Activated CD4-positive, alpha-beta T cell treated with anti-CD3 and anti-CD28 coated beads, Interleukin-2, Interleukin-4, amounts not matched to agents 100 ng/mL and 50 ng/mL, durations not matched to agents 16 hours and 8 hours (primary cell): Measurements from ENCODE around the gene CSGALNACT2.
"Not testable (repeated sequence)": the region's sequence is repeated elsewhere in the genome, so short reads cannot be mapped to it uniquely, and the experiment has no call there.

Source experiments
- DNase-seq: peaks from one replicate; pipeline ENCODE4 v3.0.0-alpha.2; 2020; ENCODE audit warnings: low spot score

CSGALNACT2 gene

DNA sequence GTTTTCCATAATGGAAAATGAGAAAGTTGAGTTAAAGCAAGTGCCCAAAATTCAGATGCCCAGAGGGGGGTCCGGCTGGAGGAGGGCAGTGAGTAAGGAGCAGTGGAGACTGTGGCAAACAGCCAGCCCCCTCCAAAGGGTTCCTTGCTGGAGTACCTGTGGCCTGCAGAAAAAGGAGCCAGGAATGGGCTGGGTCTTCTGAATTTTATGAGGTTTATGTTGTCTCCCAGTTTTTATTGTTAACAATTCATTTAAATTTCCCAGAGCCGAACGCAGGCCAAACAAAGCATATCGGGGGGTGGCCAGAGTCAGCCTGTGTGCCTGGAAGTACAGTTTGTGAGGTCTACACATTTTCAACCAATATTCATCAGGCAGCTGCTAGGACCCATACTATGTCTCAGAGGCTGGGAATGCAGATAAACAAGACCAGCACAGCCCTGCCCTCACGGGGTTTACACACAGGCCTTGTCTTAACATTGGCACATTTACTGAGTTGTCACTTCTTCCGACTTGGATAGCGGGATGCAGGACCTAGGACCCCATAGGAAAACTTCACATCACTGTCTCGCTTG is 12.9 kb upstream of the CSGALNACT2 start:
- DNase-seq: no peak

DNA sequence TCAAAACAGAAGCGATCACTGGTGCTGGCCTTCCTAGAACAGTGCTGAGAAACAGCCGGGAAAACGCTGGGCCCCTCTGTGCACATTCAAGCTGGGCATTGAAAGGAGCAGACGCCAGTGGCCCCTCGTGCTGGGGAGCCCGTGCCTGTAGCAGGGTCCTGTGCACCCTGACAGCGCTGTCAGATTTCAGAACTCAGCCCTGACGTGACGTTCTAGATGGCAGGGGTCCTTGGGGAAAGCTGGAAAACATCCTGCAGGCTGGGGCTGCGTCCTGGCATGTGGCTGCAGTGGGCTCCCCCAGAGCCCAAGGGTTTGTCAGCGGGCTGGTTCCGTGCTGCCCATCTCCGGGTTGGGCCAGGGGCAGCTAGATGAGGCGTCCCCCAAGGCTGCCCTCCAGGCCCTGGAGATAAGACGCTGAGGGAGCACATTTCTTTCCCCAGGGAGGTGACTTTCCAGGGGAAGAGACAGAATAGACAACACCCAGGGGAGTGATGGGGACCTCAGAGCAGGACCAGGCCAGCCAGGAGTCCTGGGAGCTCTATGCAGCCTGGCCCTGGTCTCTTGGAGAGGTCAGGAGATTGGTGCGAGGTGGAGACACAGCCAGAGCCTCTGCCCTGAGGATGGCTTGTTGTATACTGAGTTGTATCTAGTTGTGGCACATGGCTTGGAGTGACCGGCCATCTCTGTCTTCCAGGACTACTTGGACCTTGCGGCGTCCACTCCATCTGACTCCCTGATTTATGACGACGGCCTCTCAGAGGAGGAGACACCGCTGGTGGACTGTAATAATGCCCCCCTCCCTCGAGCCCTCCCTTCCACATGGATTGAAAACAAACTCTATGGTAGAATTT is 12.1 kb upstream of the CSGALNACT2 start:
- DNase-seq: no peak

DNA sequence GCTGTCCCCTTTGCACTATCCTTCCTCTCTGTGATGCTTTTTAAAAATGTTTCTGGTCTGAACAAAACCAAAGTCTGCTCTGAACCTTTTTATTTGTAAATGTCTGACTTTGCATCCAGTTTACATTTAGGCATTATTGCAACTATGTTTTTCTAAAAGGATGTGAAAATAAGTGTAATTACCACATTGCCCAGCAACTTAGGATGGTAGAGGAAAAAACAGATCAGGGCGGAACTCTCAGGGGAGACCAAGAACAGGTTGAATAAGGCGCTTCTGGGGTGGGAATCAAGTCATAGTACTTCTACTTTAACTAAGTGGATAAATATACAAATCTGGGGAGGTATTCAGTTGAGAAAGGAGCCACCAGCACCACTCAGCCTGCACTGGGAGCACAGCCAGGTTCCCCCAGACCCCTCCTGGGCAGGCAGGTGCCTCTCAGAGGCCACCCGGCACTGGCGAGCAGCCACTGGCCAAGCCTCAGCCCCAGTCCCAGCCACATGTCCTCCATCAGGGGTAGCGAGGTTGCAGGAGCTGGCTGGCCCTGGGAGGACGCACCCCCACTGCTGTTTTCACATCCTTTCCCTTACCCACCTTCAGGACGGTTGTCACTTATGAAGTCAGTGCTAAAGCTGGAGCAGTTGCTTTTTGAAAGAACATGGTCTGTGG is 11.4 kb upstream of the CSGALNACT2 start:
- DNase-seq: no peak

DNA sequence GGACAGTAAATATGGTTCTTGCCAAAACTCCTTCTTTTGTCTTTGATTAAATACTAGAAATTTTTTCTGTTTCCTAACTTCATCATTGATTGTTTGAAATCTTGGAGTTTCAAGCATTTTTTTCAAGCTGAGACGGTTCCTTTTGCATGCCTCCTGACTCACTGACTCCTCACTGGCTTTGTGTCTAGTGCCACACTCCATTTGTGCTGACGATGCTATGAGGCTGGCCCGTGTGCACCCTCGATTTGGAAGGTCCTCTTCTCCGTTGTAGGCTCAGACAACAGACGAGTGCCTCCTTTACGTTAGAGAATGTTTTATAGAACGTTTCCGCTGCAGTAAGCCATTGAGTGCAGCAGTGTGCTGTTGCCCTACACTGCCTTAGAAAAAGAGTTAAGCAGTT is 10.8 kb upstream of the CSGALNACT2 start:
- DNase-seq: no peak

DNA sequence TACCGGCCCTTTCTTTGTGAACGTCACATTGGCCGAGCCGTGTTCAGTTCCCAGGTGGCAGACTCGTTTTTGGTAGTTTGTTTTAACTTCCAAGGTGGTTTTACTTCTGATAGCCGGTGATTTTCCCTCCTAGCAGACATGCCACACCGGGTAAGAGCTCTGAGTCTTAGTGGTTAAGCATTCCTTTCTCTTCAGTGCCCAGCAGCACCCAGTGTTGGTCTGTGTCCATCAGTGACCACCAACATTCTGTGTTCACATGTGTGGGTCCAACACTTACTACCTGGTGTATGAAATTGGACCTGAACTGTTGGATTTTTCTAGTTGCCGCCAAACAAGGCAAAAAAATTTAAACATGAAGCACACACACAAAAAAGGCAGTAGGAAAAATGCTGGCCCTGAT is 9.9 kb upstream of the CSGALNACT2 start:
- no peak for DNase-seq

DNA sequence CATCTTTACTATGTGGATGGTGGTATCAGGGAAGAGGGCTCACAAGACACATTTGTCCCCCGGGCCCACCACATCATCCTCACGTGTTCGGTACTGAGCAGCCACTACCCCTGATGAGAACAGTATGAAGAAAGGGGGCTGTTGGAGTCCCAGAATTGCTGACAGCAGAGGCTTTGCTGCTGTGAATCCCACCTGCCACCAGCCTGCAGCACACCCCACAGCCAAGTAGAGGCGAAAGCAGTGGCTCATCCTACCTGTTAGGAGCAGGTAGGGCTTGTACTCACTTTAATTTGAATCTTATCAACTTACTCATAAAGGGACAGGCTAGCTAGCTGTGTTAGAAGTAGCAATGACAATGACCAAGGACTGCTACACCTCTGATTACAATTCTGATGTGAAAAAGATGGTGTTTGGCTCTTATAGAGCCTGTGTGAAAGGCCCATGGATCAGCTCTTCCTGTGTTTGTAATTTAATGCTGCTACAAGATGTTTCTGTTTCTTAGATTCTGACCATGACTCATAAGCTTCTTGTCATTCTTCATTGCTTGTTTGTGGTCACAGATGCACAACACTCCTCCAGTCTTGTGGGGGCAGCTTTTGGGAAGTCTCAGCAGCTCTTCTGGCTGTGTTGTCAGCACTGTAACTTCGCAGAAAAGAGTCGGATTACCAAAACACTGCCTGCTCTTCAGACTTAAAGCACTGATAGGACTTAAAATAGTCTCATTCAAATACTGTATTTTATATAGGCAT is 9.1 kb upstream of the CSGALNACT2 start:
- DNase-seq: peak; percentile 81

DNA sequence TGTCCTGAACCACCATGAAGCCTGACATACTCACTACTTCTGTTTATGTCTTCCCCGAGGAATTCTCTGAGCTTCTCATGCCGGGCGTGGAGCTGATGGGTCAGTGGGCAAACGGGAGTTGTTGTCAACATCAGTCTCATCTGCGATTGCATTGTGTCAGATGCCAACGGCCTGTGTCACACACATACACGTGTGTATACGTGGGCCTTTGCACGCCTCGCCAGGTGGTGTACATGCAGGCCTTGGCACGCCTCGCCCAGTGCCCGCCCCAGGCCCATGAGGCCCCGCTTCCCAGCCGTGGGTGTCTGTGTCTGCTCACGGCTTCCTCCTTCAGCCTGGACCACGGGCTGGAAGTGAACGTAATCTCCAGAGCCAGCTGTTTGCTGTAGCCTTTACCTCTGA is 7.5 kb upstream of the CSGALNACT2 start:
- DNase-seq: no peak

DNA sequence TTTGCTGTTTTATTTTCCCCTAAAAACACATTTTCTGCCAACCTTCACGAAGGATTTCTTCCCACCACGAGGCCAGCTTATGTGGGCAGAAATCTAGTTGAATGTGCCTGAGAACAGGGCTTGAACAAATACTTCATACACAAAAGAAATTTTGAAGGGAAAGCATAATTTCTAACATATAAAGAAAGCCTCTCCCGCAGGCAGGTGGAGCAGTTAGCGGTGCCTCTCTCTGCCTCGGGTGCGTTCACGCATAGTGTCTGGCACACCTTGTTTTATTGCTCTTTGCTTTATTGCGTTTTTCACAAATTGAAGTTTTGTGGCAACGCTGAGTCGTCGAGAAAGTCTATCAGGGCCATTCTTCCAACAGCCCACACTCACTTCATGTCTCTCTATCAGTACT is 7.0 kb upstream of the CSGALNACT2 start:
- no peak for DNase-seq

DNA sequence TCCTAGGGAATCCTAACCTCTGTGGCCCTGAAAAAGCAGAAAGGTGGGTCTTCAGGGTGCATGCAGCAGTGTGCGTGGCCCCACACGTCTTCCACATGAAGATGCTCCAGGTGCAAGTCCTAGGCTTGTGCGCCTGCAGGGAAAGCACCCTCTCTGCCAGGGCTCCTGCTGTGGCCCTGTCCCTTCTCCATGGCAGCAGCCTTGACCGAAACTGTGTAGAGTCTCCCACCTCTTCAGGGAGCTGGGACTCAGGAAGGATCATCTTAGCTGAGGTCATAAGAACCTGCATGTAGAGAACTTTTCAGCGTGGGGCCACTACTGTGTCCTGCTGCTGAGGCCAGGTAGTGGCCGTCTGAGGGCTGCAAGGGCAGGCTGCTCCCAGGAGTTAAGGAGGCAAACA is 6.3 kb upstream of the CSGALNACT2 start:
- no peak for DNase-seq

DNA sequence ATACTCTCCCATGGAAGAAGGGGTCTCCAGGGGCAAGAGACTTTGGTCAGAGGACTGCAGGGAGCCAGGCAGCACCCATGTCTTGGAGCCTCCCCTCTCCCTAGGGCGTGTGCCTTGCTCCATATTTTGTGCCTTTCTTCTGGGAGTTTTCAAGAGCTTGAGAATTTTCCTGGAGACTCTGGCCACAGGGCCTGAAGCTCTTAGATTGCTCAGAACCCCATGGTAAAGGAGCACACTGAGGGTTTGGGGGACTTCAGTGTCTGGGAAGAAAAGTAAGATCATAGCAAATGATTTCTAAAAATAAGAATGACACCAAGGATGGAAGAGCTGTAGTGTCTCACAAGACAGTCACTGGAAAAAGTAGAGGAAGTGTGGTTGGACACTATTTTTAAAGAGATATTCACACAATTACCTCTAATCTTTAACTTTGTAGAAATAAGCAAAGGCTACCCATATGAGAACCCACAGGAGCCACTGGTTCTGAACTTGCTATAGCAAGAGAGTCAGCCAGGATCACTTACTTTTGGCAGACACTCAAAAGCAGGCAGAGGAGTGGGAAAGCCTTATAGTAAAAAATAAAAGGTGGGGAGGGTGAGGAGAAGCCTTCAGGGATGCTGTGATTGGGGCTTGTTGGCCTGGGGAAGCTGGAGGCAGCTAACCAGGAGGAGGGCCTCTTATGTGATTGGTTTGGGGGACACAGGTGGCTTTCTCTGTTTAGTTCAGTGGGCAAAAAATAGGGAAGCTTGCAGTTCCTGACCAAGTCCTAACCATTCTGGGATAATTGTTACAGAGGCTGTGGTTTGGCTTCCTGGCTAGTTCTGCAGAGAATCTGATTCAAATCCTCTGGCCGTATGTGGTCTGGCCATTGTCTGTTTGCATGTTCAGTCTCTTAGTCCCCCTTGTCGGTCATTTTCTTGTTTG is 5.1 kb upstream of the CSGALNACT2 start:
- no peak for DNase-seq

DNA sequence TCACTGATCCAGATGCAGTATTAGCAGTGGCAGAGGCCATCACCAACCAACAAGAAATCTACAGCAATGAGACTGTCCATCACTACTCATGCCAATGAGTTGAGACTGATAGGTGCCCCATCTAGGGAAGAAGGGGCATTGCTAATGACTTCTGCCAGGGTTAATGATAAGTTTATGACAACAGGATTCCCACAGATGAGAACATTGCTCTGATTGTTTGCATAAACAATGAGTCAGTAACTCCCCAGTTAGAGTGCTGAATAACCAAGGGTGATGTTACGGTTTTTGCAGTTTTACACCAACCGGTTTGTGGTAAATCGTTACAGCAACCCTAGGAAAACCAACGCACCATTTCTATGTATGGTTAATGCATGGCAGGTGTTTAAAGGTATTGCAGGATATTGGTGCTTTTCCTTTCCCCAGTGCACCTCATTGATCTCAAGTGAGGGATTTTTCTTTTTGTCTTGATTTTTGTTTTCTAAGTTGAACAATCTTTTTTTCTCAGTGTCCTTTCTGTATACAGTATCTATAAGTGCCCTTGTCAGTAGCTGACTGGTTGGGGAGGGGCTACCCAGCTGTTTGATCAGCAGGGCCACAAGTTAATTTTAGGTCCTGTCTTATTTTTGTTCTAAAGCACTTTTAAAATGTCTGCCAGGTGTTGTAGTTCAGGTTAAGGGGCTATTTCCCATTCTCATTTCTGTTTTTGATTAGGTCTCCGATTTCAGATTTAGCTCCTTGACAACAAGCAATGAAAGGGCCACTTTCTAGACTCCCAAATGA is 3.9 kb upstream of the CSGALNACT2 start:
- no peak for DNase-seq

DNA sequence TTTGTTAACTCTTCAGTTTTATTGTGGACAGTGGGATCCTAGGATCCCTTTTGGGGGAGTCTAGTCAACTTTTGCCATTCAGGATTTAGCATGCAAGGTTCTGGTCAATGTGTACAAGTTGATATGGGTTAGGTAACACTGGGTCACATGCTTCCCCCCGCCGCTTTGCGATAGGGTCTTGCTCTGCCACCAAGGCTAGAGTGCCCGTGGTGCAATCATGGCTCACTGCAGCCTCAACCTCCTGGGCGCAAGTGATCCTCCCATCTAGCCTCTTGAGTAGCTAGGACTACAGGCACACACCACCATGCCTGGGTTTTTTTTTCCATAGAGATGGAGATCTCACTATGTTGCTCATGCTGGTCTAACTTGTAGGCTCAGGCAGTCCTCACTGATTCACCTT is 3.2 kb upstream of the CSGALNACT2 start:
- no peak for DNase-seq

DNA sequence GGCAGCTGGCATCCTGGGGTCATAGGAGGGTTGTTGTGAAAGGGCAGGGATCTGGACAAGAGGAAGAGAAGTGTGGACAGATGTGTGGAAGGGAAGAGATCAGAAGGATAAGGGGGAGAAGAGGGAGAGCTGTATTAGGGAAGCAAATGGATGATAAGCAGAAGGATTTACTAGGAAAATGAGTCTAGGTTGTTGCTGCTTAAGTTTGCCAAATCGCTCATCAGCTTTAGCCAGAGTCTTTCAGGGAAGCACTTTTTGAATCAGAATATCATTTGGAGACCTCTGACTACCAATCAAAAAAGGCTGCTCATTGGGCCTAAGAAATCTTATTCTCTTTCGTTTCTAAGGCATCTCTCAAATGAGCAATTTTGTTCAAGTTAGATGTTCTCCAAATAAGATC is 2.6 kb upstream of the CSGALNACT2 start:
- DNase-seq: no peak

DNA sequence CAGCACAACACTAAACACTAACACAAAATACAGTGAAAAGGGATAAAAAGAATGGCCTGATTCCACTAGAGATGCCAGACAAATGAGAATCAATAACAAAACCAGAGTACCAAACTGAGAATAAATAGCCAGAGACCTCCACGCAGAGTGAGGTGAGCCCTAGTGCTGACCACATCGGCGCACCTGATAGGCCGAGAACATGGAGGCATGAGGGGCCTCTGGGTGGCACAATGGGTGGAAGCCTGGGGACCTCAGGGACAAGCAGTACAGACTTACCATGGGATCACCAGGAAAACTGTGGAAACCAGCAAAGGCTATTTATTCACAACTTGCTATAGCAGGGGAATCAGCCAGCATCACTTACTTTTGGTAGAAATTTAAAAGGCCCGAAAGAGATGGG is 1.8 kb upstream of the CSGALNACT2 start:
- DNase-seq: no peak

DNA sequence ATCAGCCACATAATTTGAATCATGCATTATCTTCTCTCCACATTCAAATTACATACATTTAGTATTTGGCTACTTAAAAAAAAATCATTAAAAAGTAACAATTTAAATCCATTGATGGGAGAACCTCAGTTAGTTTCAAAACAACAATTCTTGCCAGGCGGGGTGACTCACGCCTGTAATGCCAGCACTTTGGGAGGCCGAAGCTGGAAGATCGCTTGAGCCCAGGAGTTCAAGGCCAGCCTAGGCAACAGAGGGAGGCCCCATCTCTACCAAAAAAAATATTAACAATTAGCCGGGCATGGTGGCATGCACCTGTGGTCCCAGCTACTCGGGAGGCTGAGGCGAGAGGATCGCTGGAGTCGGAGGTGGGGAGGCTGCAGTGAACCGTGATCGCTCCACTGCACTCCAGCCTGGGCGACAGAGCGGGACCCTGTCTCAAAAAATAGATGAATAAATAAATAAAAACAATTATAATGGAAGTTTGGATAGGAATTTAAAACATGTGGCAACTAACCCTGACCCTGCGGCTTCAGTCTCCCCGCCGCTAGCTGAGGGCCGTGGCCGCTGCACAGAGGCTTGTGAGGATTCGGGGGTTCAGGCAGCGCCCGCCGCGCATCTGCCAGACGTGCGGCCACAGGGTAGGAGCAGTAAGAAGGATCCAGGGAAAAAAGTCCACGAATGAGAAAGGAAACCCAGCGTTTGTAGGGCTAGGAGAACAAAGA is 1.1 kb upstream of the CSGALNACT2 start:
- no peak for DNase-seq

DNA sequence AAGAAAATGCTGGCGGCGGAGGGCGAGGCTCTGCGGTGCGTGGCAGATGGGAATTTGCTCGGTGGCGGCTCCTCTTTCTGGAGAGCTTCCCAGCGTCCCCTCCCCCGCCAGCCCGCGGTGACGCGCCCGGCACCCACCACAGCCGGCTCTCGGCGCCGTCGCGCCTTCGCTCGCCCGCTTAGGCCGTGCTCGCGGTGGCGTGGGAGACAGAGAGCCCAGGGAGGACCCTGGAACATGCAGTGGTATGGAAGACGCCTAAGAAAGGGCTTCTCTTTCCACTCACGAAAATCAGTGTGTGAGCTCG is 576 bp upstream of the CSGALNACT2 start:
- peak; percentile 34 for DNase-seq

DNA sequence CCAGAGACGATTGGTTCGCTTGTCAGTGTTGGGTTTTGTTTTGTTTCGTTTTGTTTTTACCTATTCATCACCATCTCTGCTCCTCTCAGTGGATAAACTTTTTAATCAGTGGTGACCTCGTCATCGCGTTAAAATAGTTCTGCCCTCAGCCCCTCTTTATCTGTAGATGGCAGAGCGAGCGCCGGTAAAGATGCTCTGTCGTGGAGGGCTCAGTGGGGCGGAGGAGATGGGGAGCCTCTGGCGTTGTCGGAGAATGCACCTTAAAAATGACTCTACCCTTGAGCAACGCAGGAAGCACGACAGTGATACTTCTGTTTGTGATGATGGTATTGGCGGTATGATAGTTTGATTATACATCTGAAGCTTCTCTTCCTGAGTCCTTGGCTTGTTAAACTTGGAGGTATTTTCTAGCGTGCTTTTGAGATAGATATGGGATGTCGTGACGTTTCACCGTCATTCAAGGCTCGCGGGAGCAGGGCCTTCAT is 554 bp downstream of the CSGALNACT2 start:
- DNase-seq: peak; percentile 69

DNA sequence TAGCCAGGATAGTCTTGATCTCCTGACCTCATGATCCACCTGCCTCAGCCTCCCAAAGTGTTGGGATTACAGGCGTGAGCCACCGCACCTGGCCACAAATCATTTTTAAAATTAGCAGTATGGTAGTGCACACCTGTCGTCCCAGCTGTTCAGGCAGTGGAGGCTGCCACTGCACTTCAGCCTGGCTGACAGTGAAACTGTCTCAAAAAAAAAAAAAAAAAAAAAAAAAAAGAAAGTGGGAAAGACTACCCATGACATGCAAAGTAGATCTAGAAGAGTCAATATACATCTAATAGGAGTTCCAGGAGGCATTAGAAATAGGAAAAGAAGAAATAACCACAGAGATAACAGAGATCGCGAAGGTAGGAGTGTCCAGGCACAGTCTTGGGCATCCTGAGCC is 3.2 kb downstream of the CSGALNACT2 start:
- DNase-seq: no peak

DNA sequence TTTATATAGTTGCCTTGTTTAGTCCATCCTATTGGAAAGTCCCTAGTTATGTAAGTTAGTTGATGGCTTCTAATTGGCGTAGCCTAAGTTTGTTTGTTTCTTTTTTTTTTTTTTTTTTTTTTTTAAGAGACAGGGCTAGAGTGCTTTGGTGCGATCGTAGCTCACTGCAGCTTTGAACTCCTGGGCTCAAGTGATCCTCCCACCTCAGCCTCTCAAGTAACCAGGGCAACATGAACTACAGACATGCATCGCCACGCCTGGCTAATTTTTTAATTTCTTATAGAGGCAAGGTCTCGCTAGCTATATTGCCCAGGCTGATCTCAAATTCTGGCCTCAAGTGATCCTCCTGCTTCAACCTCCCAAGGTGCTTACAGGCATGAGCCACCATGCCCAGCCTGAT is 7.1 kb downstream of the CSGALNACT2 start:
- no peak for DNase-seq

DNA sequence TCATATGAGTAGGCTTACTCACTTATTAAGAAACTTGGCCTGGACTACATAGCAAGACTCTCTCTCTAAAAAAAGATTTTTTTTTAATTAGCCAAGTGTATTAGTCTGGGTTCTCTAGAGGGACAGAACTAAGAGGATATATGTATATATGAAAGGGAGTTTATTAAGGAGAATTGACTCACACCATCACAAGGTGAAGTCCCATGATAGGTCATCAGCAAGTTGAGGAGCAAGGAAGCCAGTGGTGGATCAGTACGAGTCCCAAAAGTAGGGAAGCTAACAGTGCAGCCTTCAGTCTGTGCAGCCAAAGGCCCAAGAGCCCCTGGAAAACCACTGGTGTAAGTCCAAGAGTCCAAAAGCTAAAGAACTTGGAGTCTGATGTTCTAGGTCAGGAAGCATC is 7.7 kb downstream of the CSGALNACT2 start:
- DNase-seq: not testable (repeated sequence)
